Retina (tissue), 1 donor: ENCODE data around the gene ACAA1.
"Not testable (repeated sequence)": the region's sequence is repeated elsewhere in the genome, so short reads cannot be mapped to it uniquely, and the experiment has no call there.

Source experiments
- DNase-seq: peaks from one replicate; pipeline ENCODE4 v3.0.0-alpha.2; 2016

Gene ACAA1

DNA sequence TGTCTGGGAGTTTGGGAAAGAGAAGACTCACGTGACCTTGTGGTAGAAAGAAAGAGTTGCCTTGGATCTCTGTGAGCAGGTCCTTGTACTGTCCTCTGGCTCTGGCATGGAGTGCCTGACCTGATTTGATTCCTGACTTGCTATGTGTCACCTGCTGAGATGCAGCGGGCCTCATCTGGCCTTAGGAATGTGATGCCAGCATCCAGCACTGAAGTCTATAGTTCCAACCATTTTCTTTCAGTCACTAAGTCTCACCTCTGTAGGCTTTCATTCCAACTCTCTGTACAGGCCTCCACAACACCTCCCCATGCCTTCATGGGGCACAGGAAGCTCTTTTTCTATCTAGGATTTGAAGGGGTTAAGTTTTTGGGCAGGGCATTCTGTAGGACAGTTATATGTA is 16.3 kb upstream of the ACAA1 start:
- no peak for DNase-seq

DNA sequence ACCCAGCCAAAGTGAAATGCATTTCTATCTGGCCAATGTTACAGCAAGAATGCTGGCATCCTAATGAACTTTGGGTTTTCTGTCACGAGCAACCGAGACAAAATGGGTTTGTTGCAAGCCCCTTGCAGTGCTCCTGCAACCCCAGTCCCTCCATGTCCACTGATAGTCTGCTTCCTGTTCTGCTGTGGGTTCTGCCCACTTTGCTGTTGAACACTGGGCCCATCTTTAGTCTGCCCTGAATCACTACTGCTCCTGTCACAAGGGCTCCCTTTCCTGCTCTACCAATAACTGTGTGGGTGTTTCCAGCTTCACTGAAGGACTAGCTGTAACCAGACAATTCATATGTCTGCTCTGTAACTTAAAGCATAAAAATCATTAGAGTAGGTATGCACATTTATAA is 15.7 kb upstream of the ACAA1 start:
- no peak for DNase-seq

DNA sequence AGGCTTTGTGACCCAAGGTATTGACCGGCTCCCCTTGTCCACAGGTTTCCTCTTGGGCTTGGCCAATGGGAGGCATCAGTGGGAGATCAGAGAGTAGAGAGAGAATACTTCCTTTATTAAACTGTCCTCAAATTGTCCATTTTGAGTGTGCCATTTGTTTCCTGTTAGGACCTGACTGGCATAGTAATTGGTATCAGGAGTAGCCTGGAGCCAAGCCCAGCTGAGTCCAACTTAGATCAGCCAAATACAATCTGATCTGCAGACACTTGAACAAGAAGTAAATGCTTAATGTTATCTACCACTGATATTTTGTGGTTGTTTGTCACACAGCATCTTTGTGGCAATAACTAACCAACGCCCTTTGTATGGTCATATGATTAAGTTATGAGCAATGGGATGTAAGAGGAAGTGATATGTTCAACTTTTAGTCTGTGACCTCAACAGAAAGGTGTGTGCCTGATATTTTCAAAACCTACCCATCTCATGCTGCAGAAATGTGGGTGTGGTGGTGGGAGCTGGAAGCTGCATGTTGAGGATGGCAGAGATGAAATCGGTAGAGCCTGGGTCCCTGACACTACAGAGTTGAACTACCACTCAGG is 14.8 kb upstream of the ACAA1 start:
- no peak for DNase-seq

DNA sequence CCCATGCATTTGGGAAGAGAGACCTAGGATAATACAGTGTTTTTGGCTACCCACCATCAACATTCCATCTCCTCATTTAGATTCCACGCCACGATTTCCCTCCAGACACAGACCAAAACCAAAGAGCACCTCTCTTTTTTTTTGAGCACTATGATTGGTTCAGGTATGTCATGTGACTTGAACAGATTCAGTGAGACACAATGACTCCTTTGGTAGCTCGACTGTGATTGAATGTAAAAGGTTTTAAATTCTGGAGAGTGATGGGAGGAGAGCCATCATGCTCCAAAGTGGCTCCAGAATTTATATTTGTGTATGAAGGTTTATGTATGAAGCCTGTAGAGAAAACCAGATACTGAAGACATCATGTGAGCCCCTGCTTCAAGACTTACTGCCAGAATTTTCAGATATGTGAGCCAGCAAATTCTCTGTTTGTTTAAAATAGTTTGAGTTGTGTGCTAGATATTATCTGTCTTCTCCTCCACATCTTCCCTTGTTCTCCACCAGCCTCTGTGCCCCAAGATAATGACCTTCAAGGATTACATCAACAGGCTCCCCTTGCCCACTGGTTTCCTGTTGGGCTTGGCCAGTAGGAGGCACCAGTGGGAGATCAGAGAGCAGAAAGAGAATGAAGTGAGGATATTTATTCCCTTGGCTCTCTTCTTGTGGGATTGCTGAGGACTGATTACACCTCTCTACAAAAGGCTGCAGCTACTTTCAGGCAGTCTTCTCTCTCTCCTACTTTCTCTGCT is 14.0 kb upstream of the ACAA1 start:
- no peak for DNase-seq

DNA sequence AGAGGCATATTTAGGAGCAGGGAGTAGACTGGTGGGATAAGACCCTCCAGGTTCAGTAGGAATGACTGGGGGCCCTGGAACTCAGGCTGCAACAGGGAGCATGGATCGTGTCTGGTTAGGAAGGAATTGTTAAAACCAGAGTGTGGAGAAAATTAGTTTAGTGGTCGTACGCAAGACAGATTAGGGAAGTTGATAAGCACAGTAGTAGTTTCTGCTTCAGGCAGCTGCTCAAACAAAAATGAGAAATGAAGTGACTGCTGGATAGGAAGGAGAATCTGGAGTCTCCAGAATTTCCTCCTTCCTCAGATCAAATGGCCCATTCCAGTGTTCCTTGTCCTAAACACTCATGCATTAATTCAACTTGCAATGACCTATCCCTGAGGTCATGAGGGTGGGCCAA is 12.8 kb upstream of the ACAA1 start:
- no peak for DNase-seq

DNA sequence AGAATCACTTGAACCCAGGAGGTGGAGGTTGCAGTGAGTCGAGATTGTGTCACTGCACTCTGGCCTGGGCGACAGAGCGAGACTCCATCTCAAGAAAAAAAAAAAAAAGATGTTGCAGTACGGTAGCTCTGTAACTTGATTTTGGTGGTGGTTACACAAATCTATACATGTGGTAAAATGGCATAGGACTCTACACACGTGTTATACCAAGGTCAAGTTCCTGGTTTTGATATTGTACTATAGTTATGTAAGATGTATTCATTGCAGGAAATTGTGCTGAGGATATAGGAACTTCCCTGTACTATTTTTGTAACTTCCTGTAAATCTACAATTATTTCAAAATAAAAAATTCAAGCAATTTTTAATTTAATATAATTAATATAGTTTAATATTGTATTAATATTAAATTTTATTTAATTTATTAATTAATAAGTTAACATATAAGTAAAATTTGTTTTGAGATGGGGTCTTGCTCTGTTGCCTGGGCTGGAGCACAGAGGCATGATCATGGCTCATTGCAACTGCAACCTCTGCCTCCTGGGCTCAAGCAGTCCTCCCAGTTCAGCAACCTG is 11.5 kb upstream of the ACAA1 start:
- DNase-seq: no peak

DNA sequence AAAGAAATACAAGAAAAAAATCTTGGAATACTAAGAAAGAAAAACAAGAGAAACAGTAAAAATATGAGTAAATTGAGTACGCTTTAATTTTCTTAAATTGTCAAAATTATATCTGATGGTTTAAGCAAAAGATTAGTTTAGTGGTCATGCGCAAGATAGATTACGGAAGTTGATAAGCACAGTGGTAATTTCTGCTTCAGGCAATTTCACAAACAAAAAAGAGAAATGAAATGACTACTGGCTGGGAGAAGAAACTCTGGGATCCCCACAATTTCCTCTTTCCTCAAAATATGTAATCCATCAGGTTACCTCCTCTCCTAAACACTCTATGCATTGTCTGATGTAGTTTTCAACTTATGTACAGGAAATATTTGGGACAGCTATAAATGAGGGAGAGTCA is 10.5 kb upstream of the ACAA1 start:
- DNase-seq: no peak

DNA sequence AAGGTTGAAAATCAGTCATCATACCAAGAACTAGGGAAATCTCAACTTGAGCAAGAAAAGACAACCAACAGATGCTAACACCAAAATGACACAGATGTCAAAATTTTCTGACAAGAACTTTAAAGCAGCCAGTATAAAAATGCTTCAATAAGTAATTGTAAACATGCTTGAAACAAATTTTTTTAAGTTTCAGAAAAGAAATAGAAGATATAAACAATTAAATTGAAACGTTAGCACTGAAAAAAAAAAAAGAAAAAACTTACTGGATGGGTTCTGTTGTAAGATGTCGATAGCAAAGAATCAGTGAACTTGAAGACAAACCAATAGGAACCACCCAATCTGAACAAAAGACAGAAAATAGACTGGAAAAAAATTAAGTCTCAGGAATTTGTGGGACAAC is 9.6 kb upstream of the ACAA1 start:
- no peak for DNase-seq

DNA sequence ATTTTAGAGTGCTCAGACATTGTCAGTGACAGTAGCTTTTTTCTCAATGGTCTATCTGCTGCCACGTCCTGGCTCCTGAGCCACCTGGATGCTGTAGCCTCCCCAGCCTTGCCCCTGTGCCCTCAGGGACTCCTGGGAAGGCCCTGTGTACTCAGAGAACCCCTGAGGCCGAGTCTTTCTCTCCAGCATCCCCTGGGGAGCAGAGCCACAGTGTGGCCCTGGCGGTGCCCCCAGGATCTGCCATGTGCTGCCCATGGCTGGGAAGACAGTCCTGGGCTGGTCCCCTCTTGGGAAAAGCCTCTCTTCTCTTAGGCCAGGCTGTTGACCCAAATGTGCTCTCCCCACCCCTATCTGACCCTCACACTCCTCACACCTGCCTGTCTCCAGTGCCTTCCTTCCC is 6.6 kb upstream of the ACAA1 start:
- no peak for DNase-seq

DNA sequence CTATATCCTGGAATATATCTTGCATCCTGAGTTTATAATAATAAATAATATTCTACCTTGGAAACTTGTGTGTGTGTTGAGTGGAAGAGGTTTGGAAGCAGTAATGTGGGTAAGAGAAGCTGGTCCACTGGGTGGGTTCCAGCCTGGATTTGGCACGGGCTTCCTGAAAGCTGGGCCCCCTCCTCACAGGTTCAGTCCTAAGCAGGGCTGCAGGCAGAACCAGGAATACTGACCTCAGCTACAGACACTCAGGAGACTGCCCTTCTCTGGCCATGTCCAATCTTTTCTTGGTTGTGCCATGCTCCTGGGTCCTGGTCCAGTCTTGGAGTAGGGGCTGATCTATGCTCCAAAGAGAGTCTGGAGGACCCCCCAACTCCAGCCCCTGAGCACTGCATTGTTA is 6.0 kb upstream of the ACAA1 start:
- DNase-seq: no peak

DNA sequence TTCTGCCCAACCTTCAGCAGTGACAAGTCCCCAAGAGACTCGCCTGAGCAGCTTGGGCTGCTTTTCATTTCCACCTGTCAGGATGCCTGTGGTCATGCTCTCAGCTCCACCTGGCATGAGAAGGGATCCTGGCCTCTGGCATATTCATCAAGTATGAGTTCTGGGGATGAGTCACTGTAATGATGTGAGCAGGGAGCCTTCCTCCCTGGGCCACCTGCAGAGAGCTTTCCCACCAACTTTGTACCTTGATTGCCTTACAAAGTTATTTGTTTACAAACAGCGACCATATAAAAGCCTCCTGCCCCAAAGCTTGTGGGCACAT is 5.0 kb upstream of the ACAA1 start:
- DNase-seq: no peak

DNA sequence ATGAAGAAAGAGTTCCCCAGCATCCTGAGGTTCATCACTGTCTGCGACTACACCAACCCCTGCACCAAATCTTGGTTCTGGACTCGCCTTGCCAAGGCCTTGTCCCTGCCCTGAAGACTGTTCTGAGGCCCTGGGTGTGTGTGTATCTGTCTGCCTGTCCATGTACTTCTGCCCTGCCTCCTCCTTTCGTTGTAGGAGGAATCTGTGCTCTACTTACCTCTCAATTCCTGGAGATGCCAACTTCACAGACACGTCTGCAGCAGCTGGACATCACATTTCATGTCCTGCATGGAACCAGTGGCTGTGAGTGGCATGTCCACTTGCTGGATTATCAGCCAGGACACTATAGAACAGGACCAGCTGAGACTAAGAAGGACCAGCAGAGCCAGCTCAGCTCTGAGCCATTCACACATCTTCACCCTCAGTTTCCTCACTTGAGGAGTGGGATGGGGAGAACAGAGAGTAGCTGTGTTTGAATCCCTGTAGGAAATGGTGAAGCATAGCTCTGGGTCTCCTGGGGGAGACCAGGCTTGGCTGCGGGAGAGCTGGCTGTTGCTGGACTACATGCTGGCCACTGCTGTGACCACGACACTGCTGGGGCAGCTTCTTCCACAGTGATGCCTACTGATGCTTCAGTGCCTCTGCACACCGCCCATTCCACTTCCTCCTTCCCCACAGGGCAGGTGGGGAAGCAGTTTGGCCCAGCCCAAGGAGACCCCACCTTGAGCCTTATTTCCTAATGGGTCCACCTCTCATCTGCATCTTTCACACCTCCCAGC is 4.4 kb upstream of the ACAA1 start:
- no peak for DNase-seq

DNA sequence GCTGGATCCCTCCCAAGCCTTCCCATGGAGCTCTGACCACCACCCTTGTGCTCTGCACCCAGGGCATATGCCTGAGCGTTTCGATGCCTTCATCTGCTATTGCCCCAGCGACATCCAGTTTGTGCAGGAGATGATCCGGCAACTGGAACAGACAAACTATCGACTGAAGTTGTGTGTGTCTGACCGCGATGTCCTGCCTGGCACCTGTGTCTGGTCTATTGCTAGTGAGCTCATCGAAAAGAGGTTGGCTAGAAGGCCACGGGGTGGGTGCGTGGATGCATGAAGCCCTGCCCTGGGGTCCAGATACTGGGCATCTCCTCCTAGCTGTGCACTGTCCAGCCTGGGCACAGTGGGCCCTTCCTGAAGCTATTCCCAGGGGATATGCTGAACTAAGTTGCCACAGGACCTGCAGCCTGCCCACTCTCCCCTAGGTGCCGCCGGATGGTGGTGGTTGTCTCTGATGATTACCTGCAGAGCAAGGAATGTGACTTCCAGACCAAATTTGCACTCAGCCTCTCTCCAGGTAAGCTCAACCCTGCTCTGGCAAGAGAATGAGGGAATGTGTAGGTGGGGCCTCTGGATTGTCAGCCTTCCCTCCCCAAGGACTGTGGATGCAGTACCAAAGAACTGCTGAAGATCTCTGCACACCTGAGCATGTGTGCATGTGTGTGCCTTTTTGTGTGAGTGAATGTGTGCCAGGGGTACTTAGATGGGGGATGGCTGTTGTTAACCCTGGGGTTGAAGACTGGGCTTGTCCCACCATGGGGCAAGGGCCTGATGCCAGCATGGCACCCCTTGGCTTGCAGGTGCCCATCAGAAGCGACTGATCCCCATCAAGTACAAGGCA is 3.6 kb upstream of the ACAA1 start:
- no peak for DNase-seq

DNA sequence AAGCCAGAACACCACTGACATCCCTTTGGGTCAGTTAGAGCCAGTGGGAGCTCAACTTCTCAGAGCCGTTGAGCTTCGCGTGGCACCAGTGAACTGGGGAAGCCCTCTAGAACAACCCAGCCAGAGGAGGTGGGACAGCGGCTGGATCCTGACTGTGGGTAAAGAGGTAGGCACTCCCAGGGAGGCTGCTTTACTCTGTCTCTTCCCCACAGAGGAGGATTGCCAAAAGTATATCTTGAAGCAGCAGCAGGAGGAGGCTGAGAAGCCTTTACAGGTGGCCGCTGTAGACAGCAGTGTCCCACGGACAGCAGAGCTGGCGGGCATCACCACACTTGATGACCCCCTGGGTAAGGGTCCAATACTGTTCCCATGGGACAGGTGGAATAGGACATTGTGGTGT is 2.7 kb upstream of the ACAA1 start:
- DNase-seq: peak; percentile 21

DNA sequence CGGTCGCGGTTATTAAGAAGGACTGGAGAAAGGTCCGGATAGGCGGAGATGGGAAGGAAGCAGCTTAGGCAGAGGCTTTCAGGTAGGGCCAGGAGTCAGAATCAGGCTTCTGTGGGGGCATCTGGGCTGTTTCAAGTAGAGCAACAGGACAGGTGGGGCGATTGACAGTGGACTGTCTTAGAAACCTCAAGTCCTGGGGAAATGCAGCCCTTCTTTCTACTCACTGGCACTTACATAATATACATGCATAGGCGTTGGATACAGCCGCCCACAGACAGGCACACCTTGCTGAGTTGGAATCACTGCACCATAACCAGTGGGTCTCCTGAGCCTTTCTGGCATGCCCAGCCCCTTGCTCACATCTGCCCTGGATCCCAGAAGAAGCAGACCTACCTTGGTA is 2.3 kb upstream of the ACAA1 start:
- DNase-seq: no peak

DNA sequence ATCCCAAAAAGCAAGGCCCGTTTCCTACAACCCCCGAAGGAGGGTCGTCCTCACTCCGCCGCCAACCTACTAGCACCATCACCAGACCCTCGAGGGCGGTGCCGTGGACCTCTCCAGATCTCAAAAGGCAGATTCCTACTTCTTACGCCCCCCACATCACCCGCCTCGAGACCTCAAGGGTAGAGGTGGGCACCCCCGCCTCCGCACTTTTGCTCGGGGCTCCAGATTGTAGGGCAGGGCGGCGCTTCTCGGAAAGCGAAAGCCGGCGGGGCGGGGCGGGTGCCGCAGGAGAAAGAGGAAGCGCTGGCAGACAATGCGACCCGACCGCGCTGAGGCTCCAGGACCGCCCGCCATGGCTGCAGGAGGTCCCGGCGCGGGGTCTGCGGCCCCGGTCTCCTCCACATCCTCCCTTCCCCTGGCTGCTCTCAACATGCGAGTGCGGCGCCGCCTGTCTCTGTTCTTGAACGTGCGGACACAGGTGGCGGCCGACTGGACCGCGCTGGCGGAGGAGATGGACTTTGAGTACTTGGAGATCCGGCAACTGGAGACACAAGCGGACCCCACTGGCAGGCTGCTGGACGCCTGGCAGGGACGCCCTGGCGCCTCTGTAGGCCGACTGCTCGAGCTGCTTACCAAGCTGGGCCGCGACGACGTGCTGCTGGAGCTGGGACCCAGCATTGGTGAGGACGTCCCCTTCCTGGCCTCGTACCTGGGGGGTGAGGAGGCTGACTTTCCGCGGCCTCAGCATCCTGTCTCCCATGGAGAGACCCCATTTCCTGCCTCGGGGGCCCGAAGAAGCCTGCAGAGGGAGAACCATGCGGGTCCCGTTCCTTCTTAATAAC is 1.6 kb upstream of the ACAA1 start, which contains the start of gene MYD88:
MYD88 (plus strand) TSS at position 313 of the 842 bp plus-strand sequence; CDS start at position 353, 40 bp downstream.
- DNase-seq: peak; percentile 92

DNA sequence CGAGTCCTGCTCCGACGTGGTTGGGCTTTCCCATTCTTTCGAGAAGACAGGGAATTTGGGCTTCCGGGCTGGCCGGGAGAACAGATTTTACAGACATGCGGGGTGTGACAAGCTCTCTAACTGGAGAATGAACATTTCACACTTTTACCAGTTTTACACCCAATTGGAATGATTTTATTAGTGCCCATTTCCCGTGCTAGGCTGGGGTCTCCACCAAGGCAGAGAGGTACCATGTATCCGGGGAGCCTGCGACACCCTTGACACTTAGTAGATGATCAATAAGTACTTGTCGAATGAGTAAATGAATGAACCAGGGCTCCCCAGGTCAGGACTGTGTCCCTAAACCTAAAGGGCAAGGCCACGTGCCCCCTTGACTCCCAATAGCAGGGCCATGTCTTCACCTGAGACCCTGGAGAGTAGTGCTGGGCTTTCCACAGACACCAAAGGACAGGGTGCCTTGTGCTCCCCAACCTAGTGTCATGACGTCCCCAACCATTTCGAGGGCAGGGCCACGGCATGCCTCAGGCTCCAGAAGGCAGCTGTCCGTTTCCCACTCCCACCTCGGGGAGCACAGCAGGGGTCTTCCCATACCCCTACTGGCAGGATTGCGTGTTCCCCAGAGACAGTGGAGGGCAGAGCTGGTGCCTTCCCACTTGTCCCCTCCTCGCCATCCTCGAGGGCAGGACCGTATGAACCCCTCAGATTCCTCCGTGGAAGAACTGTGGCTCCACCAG is 855 bp upstream of the ACAA1 start:
- no peak for DNase-seq

DNA sequence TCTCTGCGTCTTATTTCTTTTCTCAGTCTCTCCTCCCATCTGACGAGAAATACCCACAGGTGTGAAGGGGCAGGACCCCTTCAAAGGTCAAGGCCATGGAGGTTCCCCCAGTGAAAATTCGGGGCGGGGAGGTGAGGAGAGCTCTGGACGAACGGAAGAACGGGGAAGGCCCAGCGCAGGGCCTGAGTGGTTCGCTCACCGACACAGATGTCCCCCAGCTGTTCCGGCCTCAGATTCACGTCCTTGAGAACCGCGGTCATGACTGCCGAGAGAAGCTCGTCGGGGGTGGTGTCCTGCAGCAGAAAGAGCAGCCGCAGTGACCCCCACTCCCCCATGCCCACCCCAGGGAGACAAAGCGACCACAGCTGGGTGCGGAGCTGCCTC is 542 bp downstream of the ACAA1 start:
- no peak for DNase-seq

DNA sequence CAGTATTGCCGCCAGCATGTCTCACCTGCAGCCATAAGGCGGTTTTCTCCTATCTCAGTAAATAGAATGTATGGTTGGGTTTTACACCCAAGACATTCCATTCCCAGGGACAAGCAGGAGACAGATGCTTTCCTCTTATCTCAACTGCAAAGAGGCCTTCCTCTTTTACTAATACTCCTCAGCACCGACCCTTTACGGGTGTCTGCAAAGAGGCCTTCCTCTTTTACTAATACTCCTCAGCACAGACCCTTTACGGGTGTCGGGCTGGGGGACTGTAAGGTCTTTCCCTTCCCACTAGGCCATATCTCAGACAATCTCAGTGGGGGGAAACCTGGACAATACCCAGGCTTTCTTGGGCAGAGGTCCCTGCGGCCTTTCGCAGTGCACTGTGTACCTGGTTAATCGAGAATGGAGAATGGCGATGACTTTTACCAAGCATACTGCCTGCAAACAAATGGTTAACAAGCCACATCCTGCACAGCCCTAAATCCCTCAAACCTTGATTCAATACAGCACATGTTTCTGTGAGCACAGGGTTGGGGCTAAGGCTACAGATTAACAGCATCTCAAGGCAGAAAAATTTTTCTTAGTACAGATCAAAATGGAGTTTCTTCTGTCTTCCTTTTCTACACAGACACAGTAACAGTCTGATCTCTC is 1.2 kb downstream of the ACAA1 start:
- not testable (repeated sequence) for DNase-seq

DNA sequence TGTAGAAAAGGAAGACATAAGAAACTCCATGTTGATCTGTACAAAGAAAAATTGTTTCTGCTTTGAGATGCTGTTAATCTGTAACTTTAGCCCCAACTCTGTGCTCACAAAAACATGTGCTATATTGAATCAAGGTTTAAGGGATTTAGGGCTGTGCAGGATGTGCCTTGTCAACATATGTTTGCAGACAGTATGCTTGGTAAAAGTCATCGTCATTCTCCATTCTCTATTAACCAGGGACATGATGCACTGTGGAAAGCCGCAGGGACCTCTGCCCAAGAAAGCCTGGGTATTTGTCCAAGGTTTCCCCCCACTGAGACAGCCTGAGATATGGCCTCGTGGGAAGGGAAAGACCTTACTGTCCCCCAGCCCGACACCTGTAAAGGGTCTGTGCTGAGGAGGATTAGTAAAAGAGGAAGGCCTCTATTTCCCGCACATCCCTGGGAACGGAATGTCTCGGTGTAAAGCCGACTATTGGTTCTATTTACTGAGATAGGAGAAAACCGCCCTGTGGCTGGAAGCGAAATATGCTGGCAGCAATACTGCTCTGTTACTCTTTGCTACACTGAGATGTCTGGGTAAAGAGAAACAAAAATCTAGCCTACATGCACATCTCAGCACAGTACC is 2.3 kb downstream of the ACAA1 start:
- DNase-seq: not testable (repeated sequence)
